ENCODE results near the gene ALKBH8. TPM values are rescaled to one million over a fixed set of nuclear protein-coding genes. Genes with fewer than 3 reads are reported as not detected.

Gene ALKBH8
- total RNA-seq, 2 experiments from 2014 or later, result 12.2 to 16.8 TPM

GRCh38 chr11:107605061-107606006 is 39.8 kb upstream of the ALKBH8 start:
- TF ChIP-seq, protein P1, sequence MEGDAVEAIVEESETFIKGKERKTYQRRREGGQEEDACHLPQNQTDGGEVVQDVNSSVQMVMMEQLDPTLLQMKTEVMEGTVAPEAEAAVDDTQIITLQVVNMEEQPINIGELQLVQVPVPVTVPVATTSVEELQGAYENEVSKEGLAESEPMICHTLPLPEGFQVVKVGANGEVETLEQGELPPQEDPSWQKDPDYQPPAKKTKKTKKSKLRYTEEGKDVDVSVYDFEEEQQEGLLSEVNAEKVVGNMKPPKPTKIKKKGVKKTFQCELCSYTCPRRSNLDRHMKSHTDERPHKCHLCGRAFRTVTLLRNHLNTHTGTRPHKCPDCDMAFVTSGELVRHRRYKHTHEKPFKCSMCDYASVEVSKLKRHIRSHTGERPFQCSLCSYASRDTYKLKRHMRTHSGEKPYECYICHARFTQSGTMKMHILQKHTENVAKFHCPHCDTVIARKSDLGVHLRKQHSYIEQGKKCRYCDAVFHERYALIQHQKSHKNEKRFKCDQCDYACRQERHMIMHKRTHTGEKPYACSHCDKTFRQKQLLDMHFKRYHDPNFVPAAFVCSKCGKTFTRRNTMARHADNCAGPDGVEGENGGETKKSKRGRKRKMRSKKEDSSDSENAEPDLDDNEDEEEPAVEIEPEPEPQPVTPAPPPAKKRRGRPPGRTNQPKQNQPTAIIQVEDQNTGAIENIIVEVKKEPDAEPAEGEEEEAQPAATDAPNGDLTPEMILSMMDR (conservative IDR thresholded peaks at IDR 0.05; ENCODE audit: low read length), result 0 out of 2 replicates have a peak, but pooled peaks have one; percentile 24
- no peak for TF ChIP-seq EZH2phosphoT487 (IDR thresholded peaks at IDR 0.05; ENCODE audit: borderline replicate concordance, low read depth, low read length)
- H2AFZ ChIP-seq (ENCODE audit: low read length), result no peak overlapping the region
- no peak overlapping the region for H3K27ac ChIP-seq (ENCODE audit: low read depth, low read length, poor library complexity, severe bottlenecking)
- H3K79me2 ChIP-seq (ENCODE audit: insufficient read depth, low read depth, low read length), result no peaks in the 10 kb centered on the region
- H3K36me3 ChIP-seq (ENCODE audit: insufficient read depth, low read length), result no peaks in the 10 kb centered on the region
- no peaks in the 10 kb centered on the region for H3K4me1 ChIP-seq (ENCODE audit: insufficient read depth, low read length, poor library complexity, severe bottlenecking)
- no peaks in the 10 kb centered on the region for H4K20me1 ChIP-seq (ENCODE audit: insufficient read depth, low read length)
- no peak overlapping the region for H3K4me2 ChIP-seq (ENCODE audit: low read length)
- POLR2A ChIA-PET, result interaction anchor here (0.6 to 0.7 kb wide), 2 partner anchors 50 to 407 kb away, joined by 3 read pairs; no protein-coding TSS in a partner anchor
- intact Hi-C loops (cut with micrococcal nuclease; ENCODE audit: unreplicated experiment), result loop anchor here (2.0 to 5.0 kb wide), 2 partner anchors 43 to 57 kb away; no protein-coding TSS in a partner anchor
- BruUV-seq (replicated peaks), result no TSS peak
- CTCF ChIA-PET (ENCODE audit: unreplicated experiment), result no interaction called here
- H3K4me3 ChIP-seq (ENCODE audit: low read depth, low read length, poor library complexity, severe bottlenecking), result no peak overlapping the region
- H3K9me2 ChIP-seq (ENCODE audit: insufficient read depth, low read length), result no peaks in the 10 kb centered on the region
- no peak for DNase-seq (ENCODE audit: low spot score)
- H3K9me3 ChIP-seq (ENCODE audit: low read length), result no peaks in the 10 kb centered on the region

DNA sequence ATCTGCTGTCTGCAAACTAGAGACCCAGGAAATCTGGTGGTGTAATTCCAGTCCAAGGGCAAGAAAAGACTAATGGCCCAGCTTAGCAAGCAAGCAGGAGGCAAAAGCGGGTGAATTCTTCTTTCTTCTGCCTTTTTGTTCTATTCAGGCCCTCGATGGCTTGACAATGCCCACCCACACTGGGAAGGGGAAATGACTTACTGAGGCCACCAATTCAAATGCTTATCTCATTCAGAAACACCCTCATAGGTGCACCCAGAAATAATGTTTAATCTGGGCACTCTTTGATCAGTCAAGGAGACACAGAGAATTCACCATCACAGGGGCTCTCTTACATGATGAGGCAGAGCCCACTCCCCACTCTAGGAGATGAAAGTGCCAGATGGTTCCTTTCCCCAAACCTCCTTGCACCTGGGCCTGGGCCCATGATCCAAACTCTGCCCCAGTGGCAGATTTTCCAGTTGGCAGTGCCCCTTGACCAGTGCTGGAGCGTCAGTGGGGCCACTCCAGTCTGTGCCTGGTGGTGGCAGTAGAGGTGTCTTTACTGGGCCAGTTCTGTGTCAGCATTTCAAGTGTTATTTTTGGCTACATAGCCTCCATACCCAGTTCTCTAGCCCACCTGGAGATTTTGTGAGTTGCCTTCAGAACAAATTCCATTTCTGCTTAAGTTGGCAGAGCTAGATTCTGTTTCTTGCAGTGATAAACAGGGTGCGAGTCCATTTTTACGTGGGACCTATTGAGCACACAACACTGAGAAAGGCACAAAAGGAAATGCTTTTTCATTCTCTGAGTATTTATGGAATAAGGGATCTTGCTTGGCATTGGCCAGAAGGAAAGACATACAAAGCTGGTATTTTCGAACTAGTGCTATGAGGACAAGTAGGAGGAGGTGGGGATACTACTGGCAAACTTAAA is 32.9 kb upstream of the ALKBH8 start:
- Histone ChIP-seq H3K4me1 (ENCODE audit: insufficient read depth, low read length, poor library complexity, severe bottlenecking) (no peaks in the 10 kb centered on the region), H3K9me3 (ENCODE audit: low read length) (no peaks in the 10 kb centered on the region), H4K20me1 (ENCODE audit: insufficient read depth, low read length) (no peaks in the 10 kb centered on the region), H3K79me2 (ENCODE audit: insufficient read depth, low read depth, low read length) (no peaks in the 10 kb centered on the region), H3K4me3 (ENCODE audit: low read depth, low read length, poor library complexity, severe bottlenecking) (no peak overlapping the region), H3K9me2 (ENCODE audit: insufficient read depth, low read length) (no peaks in the 10 kb centered on the region), H2AFZ (ENCODE audit: low read length) (no peak overlapping the region), H3K27ac (ENCODE audit: low read depth, low read length, poor library complexity, severe bottlenecking) (no peak overlapping the region), H3K36me3 (ENCODE audit: insufficient read depth, low read length) (no peaks in the 10 kb centered on the region), H3K4me2 (ENCODE audit: low read length) (no peak overlapping the region)
- intact Hi-C loops (cut with micrococcal nuclease; ENCODE audit: unreplicated experiment), result no loop called here
- TF ChIP-seq EZH2phosphoT487 (IDR thresholded peaks at IDR 0.05; ENCODE audit: borderline replicate concordance, low read depth, low read length), result no peak
- TF ChIP-seq, protein P1 (conservative IDR thresholded peaks at IDR 0.05; ENCODE audit: low read length), result peak; percentile 68
- no TSS peak for BruUV-seq (replicated peaks)
- CTCF ChIA-PET (ENCODE audit: unreplicated experiment), result no interaction called here
- POLR2A ChIA-PET, result no interaction called here
- peak; percentile 6 for DNase-seq (ENCODE audit: low spot score)

All from OCI-LY7 (cell line).